ENCODE results near the gene LRPAP1. TPM values are rescaled to one million over a fixed set of nuclear protein-coding genes. Genes with fewer than 3 reads are reported as not detected.

LRPAP1 gene
- total and polyA plus RNA-seq, 10 of the 15 experiments (the other 5 are each of a cell fraction or from before 2014, with no cell fraction given) = 1.0 to 100 (median 51.1) TPM

DNA sequence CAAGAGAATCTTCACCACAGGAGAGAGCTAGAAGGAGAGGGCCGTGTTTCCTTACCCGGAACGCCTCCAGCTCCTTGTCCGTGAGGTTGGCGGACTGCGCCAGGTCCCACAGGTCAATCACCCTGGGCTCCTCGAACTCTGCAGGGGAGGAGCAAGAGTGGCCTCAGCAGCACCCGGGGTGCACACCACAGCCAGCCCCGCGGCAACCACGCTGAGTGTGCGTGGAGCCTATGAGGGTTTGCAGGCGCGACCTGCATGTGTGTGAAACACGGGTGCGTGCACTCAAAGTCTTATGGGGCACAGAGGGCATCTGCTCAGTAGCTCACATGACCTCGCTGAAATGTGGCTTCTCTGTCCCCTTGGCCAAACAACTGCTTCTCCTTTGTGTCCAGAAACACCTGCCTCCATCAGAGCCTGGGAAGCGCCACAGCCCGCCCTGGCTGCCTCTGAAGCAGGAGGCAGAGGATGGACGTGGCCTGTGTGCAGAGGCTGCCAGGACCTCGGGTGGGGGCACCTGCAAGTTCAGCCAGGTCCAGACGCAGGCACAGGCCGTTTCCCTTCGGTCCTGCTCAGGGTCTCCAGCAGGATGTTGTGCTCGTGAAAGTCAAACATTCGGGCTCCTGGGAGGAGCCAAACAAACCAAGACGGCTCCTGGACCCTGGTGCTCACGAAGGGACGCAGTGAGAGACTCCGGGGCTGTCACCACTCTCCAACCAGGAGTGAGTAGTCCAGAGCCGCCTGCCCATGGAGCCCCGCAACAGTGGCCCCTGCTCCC is 16.0 kb downstream of the LRPAP1 start:
- intact Hi-C loops (cut with micrococcal nuclease; ENCODE audit: unreplicated experiment) = no loop called here
- no peak overlapping the region for H3K27ac ChIP-seq (ENCODE audit: control insufficient read depth, insufficient read depth)
- in situ Hi-C loops (cut with MboI) = no loop called here
- no peaks in the 10 kb centered on the region for H3K4me1 ChIP-seq (ENCODE audit: control insufficient read depth, insufficient read depth, low read length)
- RAD21 ChIA-PET (ENCODE audit: unreplicated experiment) = no interaction called here
- H3K4me2 ChIP-seq (ENCODE audit: control insufficient read depth, insufficient read depth) = no peak overlapping the region
- BruUV-seq (replicated peaks) = no TSS peak
- DNase-seq (ENCODE audit: low read depth, low spot score) = no peak
- TF ChIP-seq STAT3 (IDR thresholded peaks at IDR 0.05; ENCODE audit: low read depth, low read length) (no peak), POLR2A (IDR thresholded peaks at IDR 0.05; ENCODE audit: low read depth, low read length) (peak; percentile 41; the same call in 1 of the 2 replicates)
- POLR2A ChIA-PET = no interaction called here
- no peak for FAIRE-seq
- H3K79me2 ChIP-seq (ENCODE audit: control insufficient read depth, insufficient read depth, low read length) = no peaks in the 10 kb centered on the region
- 96% methylated on average over 30 of the region's 32 CpGs for WGBS (ENCODE audit: insufficient coverage, insufficient replicate concordance, low lambda C conversion rate, missing lambda C conversion rate)
- SMC1A ChIA-PET (ENCODE audit: uncharacterized antibody, unreplicated experiment) = no interaction called here
- no peaks in the 10 kb centered on the region for H3K9me3 ChIP-seq (replicated peaks; ENCODE audit: control insufficient read depth, insufficient read depth, low read length)
- no peak overlapping the region for H2AFZ ChIP-seq (ENCODE audit: control insufficient read depth, low read depth, low read length)
- CTCF ChIA-PET = no interaction called here
- H3K9ac ChIP-seq (ENCODE audit: control insufficient read depth, insufficient read depth, low read length) = no peak overlapping the region
- H3K27me3 ChIP-seq (replicated peaks in 1 of 2; ENCODE audit: control insufficient read depth in 2 of 2, insufficient read depth in 2 of 2, low read length in 1 of 2) = no peaks in the 10 kb centered on the region
- no peaks in the 10 kb centered on the region; the same call in none of the 2 replicates for H4K20me1 ChIP-seq (ENCODE audit: control insufficient read depth, insufficient read depth)
- ATAC-seq = no peak
- H3K36me3 ChIP-seq (ENCODE audit: control insufficient read depth in 2 of 2, insufficient read depth in 2 of 2, low read length in 1 of 2) = peaks cover 8 to 44% of the 10 kb centered on the region in 2 experiments
- H3K4me3 ChIP-seq = no peak overlapping the region

DNA sequence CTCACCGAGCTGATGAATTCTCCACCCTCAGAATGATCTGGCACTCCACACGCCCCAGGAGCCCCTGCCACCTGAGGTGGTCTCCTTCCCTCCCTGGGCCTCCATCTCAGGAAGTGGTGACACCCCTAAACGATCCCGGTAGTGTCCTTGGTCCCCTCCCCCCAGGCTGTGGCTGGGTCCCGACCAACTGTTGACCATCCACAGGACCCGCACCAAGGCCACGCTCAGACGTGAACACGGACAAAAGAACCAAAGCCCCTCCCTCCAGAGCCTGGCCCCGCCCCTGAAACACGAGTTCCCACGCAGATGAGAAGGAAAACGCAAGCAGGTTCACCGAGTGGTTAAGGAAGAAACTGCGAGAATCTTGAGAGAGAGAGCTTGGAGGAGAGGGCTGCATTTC is 16.6 kb downstream of the LRPAP1 start:
- no peak overlapping the region for H3K27ac ChIP-seq (ENCODE audit: control insufficient read depth, insufficient read depth)
- H3K4me3 ChIP-seq = no peak overlapping the region
- peaks cover 8 to 44% of the 10 kb centered on the region in 2 experiments for H3K36me3 ChIP-seq (ENCODE audit: control insufficient read depth in 2 of 2, insufficient read depth in 2 of 2, low read length in 1 of 2)
- H4K20me1 ChIP-seq (ENCODE audit: control insufficient read depth, insufficient read depth) = no peaks in the 10 kb centered on the region; the same call in none of the 2 replicates
- ChIA-PET CTCF (no interaction called here), SMC1A (ENCODE audit: uncharacterized antibody, unreplicated experiment) (no interaction called here), RAD21 (ENCODE audit: unreplicated experiment) (no interaction called here), POLR2A (no interaction called here)
- H3K4me2 ChIP-seq (ENCODE audit: control insufficient read depth, insufficient read depth) = no peak overlapping the region
- no peaks in the 10 kb centered on the region for H3K27me3 ChIP-seq (replicated peaks in 1 of 2; ENCODE audit: control insufficient read depth in 2 of 2, insufficient read depth in 2 of 2, low read length in 1 of 2)
- ATAC-seq = no peak
- H3K9ac ChIP-seq (ENCODE audit: control insufficient read depth, insufficient read depth, low read length) = no peak overlapping the region
- no TSS peak for BruUV-seq (replicated peaks)
- H3K4me1 ChIP-seq (ENCODE audit: control insufficient read depth, insufficient read depth, low read length) = no peaks in the 10 kb centered on the region
- TF ChIP-seq, protein P1, sequence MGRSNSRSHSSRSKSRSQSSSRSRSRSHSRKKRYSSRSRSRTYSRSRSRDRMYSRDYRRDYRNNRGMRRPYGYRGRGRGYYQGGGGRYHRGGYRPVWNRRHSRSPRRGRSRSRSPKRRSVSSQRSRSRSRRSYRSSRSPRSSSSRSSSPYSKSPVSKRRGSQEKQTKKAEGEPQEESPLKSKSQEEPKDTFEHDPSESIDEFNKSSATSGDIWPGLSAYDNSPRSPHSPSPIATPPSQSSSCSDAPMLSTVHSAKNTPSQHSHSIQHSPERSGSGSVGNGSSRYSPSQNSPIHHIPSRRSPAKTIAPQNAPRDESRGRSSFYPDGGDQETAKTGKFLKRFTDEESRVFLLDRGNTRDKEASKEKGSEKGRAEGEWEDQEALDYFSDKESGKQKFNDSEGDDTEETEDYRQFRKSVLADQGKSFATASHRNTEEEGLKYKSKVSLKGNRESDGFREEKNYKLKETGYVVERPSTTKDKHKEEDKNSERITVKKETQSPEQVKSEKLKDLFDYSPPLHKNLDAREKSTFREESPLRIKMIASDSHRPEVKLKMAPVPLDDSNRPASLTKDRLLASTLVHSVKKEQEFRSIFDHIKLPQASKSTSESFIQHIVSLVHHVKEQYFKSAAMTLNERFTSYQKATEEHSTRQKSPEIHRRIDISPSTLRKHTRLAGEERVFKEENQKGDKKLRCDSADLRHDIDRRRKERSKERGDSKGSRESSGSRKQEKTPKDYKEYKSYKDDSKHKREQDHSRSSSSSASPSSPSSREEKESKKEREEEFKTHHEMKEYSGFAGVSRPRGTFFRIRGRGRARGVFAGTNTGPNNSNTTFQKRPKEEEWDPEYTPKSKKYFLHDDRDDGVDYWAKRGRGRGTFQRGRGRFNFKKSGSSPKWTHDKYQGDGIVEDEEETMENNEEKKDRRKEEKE (IDR thresholded peaks at IDR 0.05) = no peak
- TF ChIP-seq CREM (IDR thresholded peaks at IDR 0.05; ENCODE audit: low read depth) (no peak), YBX1 (IDR thresholded peaks at IDR 0.05) (no peak), NBN (IDR thresholded peaks at IDR 0.05) (no peak), NRF1 (conservative IDR thresholded peaks at IDR 0.05; ENCODE audit: low read depth, low read length) (no peak), MTA2 (IDR thresholded peaks at IDR 0.05; ENCODE audit: low read depth) (no peak), SRF (IDR thresholded peaks at IDR 0.05; ENCODE audit: low read depth in 2 of 2, low read length in 2 of 2) (no peak), MXI1 (IDR thresholded peaks at IDR 0.05; ENCODE audit: low read depth, low read length) (no peak), LARP7 (IDR thresholded peaks at IDR 0.05) (no peak), RBBP5 (conservative IDR thresholded peaks at IDR 0.05) (no peak)
- TF ChIP-seq, protein P2, sequence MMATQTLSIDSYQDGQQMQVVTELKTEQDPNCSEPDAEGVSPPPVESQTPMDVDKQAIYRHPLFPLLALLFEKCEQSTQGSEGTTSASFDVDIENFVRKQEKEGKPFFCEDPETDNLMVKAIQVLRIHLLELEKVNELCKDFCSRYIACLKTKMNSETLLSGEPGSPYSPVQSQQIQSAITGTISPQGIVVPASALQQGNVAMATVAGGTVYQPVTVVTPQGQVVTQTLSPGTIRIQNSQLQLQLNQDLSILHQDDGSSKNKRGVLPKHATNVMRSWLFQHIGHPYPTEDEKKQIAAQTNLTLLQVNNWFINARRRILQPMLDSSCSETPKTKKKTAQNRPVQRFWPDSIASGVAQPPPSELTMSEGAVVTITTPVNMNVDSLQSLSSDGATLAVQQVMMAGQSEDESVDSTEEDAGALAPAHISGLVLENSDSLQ (IDR thresholded peaks at IDR 0.05) = no peak
- no peaks in the 10 kb centered on the region for H3K9me3 ChIP-seq (replicated peaks; ENCODE audit: control insufficient read depth, insufficient read depth, low read length)
- in situ Hi-C loops (cut with MboI) (no loop called here), intact Hi-C loops (cut with micrococcal nuclease; ENCODE audit: unreplicated experiment) (no loop called here)
- no peaks in the 10 kb centered on the region for H3K79me2 ChIP-seq (ENCODE audit: control insufficient read depth, insufficient read depth, low read length)
- no peak overlapping the region for H2AFZ ChIP-seq (ENCODE audit: control insufficient read depth, low read depth, low read length)
- no peak for FAIRE-seq
- WGBS (ENCODE audit: insufficient coverage, insufficient replicate concordance, low lambda C conversion rate, missing lambda C conversion rate) = 83% methylated on average over 14 of the region's 15 CpGs
- no peak for DNase-seq (ENCODE audit: low read depth, low spot score)

All from GM12878 (cell line).